ENCODE measurements around the gene CD300E.
"Not testable (repeated sequence)": the region's sequence is repeated elsewhere in the genome, so short reads cannot be mapped to it uniquely, and the experiment has no call there.

CD300E gene

DNA sequence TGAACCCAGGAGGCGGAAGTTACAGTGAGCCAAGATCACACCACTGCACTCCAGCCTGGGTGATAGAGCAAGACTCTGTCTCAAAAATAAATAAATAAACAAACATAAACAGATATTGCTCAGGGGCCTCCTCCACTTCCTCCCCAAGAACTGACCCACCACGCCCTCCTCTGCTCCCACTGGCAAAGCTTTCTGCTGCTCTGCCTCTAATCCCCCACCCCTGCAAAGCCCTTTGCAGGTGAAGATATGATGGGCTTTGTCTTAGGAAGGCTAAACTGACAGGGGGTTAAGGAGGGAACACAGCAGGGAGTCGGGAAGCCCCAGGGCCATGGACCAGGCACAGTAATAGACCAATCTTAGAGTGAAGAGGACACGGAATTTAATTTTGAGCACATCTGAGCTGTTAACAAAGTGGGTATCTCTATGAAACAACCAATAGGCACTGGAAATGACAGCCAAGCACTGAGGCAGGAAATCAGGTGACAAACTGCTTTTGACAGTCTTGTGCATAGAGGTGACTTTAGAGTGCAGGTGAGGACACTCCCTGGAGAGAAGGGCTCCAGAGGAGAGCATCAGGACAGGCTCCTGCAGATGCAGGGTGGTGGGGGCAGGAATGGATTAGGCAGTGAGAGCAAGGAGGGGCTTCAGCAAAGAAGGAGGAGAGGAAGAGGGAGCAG is 25.1 kb downstream of the CD300E start:
- DNase-seq (ENCODE audit: low read depth) = no peak

DNA sequence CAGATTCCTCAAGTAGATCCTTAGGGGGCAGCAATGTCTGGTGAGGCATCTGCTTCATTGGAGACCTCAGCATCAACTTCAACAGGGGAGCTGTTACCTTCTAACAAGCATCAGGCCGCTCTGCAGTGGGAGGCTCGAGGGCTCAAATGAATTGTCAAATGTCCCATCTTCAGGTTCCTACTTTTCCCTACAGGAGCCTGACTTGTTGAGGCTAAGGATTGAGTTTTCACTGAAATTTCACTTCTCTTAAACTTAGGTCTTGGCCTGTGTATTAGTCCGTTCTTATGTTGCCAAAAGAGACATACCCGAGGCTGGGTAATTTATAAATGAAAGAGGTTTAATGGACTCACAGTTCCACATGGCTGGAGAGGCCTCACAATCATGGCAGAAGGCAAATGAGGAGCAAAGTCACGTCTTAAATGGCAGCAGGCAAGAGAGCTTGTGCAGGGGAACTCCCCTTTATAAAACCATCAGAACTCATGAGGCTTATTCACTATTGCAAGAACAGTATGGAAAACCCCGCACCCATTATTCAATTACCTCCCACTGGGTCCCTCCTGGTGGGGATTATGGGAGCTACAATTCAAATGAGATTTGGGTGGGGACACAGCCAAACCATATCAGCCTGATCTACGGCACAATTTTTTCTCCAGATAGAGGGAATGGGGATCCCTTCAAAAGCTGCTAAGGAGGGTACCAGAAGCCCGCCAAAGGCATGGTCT is 26.3 kb downstream of the CD300E start:
- DNase-seq (ENCODE audit: low read depth) = no peak

- DNase-seq (ENCODE audit: low read depth) = no peak
Observed at GRCh38 chr17:74595037-74595750, 28.3 kb downstream of the CD300E start.

DNA sequence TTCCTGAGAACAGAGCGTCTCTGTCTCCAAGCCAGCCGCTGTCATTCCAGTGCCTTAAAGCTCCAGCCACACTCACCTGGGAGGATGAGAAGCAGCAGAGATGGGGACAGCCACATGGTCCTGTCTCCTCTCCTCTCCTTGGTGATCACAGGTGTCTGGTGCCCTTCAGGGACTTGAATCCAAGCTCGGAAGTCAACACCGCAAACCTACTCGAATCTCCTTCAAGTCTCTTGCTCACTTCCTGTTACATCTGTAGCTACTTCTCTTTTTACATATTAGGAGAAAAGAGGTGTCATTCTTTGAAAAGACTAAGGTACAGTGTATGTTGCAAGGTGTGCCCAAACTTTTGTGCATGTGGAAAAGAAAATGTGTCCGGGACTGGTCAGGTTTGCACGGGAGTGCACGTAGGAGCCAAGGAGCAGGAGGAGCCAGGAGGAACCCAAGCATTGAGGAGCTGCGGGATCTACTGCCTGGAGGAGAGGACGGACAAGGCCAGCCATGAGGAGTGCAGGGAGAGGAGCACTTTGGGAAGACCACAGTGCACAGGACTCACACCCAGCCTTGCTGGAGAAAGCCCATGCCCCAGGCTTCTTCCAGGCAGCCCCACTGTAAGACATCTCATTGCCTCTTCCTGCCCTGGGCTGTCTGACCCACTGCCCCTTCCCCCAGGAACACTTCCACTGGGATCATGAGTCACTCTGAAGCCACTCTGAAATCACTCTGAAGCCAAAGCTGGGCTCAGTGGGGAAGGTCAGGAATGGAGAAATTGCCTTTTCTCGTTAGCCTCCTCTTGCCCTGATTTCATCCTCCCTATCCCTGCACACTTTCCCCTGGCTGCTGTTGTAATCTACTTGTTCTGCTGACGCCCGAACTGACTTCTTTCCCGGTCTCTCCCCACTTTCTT is 31.2 kb downstream of the CD300E start, which contains the start of gene CD300LD:
Gene CD300LD (minus strand): TSS at position 197 of the 904 bp plus-strand sequence. CDS start 81 bp downstream, at position 116.
- DNase-seq (ENCODE audit: low read depth) = no peak

DNA sequence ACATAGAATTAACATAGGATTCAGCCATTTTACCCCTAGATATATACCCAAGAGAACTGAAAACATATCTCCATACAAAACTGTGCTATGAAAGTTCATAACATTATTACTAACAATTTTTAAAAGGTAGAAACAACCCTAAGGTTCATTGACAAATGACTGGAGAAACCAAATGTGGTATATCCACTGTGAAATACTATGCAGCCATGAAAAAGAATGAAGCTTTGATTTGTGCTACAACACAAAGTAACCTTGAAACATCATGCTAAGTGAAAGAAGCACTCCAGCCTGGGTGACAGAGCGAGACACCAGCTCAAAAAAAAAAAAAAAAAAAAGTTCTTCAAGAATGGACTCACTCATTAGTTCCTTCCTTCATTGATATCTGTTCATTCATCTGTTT is 32.0 kb downstream of the CD300E start:
- no peak for DNase-seq (ENCODE audit: low read depth)

GRCh38 chr17:74585711-74586110 is 37.8 kb downstream of the CD300E start:
- no peak for DNase-seq (ENCODE audit: low read depth)

DNA sequence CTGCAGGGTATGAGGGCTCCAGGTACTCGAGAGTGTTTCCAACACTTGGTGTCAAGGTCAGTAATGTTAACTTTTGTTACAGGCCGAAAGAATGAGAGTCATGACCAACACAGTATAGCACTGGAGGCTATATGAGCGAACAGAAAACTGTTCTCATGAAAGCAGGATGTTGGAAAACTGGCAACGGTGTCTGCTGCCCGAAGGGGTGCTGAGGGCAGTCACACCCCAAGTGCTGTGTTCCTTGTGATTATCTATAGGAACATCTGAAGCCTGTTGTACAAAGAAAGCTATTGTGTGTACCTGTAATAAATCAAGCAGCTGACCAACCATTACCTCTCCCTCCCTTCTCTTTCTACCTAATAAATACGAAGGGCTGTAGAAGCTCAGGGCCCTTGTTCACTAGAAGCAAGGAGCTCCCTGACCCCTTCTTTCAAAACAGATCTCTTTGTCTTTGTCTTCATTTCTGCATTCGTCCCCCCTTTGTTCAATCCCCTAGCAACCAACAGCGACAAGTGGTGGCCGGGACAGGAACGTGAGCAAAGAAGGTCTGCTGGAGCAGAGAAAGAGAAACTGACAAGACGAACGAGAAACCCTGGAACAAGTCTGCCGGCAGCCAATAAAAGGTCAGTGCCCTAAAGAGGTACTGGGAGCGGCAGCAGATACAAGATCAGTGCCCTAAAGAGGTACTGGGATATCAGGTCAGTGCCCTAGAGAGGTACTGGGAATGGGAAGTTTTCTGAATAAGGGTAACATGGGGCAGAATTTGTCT is 39.1 kb downstream of the CD300E start:
- DNase-seq (ENCODE audit: low read depth) = no peak

GRCh38 chr17:74582633-74583032 is 40.9 kb downstream of the CD300E start:
- no peak for DNase-seq (ENCODE audit: low read depth)

DNA sequence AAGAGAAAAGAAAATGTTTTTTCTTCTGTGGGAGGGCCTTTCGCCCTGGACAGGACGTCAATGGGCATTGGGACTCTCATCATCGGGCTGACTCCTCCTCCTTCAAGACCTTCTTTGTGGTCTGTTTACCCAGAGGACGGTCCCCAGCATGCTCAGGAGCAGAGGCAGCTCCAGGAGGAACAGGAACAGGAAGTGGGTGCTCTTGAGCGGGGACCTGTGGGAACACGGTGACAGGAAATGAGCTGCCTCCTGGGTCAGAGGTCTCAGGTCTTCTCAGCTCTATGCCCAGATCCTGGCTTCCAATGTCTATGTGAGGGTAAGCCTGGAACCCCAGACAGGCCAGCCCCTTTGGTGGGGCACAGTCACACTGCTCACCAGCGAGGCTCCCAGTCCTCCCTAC is 43.6 kb downstream of the CD300E start:
- DNase-seq (ENCODE audit: low read depth) = no peak

DNA sequence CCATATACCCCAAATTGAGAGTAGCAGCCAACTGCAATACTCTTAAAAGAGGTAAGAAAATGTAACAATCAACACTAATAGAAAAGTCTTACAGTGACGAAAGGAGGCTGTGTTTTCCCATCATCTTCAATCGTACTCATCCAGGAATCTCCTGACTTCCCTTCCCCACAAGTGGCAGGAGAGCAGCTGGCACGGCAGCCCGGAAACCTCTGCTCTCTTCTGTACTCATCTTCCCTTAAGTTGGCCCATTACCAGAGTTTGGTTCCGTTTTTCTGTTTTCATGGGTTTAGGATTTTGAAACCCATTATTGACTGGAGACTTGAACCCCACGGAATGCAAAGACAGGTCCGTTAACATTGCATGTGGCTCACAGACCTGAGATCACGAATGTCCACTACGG is 44.6 kb downstream of the CD300E start:
- DNase-seq (ENCODE audit: low read depth) = no peak

DNA sequence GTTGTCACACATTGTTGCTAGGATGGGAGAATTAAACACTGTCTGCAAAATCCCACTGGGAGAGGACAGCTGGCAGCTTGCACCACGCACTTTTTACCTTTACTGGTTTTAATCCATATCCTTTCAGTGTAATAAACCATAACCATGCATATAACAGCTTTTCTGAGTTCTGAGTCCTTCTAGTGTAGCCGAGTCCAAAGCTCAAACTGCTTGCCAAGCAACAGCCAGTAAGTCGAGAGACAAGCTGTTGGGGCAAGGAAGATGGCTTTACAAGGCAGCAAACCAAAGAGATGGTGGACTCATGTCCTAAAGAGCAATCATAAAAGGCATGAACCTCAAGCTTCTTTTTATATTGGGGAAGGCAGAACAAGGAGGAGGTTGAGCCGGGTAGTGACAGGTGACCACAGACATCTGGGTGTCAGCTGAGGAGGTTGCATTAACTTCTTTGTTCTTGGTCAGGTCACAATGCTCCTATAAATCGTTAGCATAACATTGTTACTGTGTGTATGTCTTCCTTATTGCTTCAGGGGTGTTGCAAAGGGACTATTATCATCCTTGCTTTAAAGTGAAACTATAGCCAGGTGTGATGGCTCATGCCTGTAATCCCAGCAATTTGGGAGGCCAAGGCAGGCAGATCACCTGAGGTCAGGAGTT is 48.9 kb downstream of the CD300E start:
- no peak for DNase-seq (ENCODE audit: low read depth)

DNA sequence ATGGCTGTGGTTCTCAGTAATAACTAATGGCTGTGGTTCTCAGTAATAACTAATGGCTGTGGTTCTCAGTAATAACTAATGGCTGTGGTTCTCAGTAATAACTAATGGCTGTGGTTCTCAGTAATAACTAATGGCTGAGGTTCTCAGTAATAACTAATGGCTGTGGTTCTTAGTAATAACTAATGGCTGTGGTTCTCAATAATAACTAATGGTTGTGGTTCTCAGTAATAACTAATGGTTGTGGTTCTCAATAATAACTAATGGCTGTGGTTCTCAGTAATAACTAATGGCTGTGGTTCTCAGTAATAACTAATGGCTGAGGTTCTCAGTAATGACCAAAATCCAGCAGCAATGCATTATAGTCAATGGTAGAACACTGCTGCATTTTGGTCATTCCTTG is 49.9 kb downstream of the CD300E start:
- DNase-seq (ENCODE audit: low read depth) = not testable (repeated sequence)

- DNase-seq (ENCODE audit: low read depth) = no peak
Observed at GRCh38 chr17:74573169-74573568, 50.4 kb downstream of the CD300E start.

- no peak for DNase-seq (ENCODE audit: low read depth)
Observed at GRCh38 chr17:74571621-74572270, 51.8 kb downstream of the CD300E start.

GRCh38 chr17:74569020-74570003 is 54.2 kb downstream of the CD300E start:
- DNase-seq (ENCODE audit: low read depth) = no peak

DNA sequence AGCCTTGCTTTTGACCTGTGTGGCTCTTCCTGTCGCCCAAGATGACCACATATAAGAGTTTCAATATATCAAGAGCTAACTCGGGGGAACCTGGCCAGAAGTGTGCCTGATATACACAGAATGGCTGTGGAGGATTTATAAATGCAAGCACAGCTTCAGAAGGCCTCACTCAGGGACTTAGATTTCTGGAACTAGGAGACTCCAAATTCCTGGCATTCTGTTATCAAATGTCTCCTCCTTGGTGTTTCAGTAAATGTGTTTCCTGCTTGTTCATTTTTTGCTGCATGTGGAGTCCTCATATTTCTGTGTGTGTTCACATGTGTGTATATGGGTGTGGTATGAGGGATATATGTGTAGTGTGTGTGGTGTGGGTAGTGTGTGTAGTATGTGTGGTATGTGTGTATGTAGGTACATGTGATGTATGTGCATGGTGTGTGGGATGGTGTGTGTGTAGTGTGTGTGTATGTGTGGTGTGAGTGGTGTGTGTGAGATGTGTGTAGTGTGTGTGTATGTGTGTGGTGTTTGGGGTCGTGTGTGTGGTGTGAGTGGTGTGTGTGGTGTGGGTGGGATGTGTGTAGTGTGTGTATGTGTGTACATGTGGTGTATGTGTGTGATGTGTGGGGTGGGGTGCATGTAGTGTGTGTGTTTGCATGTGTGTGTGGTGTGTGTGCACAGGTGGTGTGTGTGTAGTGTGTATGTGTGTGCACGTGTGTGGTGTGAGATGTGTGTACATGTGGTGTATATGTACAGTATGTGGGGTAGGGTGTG is 55.2 kb downstream of the CD300E start:
- no peak for DNase-seq (ENCODE audit: low read depth)

- DNase-seq (ENCODE audit: low read depth) = no peak
Observed at GRCh38 chr17:74567397-74567796, 56.1 kb downstream of the CD300E start, which contains the start of gene CD300H. Gene CD300H, minus strand, starts transcription at chr17:74567509.

- no peak for DNase-seq (ENCODE audit: low read depth)
Observed at GRCh38 chr17:74566132-74566753, 57.3 kb downstream of the CD300E start.

All from T-helper 22 cell (primary cell).